ENCODE results near the gene IQSEC1. TPM values are rescaled to one million over a fixed set of nuclear protein-coding genes. Genes with fewer than 3 reads are reported as not detected.

IQSEC1 gene
- total and polyA plus RNA-seq, 10 of the 15 experiments (the other 5 are each of a cell fraction or from before 2014, with no cell fraction given), result 0.92 to 55.2 (median 8.5) TPM

DNA sequence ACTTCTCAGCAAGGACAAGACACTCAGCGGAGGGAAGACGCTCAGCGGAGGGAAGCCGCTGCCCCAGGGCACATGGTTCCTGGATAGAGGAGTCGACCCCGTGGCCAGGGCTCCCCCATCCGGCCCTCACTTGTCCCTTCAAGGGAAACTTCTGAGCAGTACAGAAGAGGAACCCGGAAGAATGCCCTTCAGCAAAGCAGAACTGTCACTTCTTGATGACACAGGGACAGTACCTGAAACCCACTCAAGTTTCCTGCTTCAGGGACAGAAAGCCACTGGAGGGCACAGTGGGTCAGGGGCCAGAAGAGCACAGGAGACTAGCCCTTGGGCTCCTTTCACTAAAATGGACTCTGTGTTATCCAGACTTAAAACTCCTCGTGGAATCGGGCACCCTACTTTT is 134.1 kb downstream of the IQSEC1 start:
- BruUV-seq (replicated peaks), result no TSS peak
- POLR2A ChIA-PET, result no interaction called here
- Histone ChIP-seq H3K4me2 (ENCODE audit: control insufficient read depth, insufficient read depth) (no peak overlapping the region), H3K9ac (ENCODE audit: control insufficient read depth, insufficient read depth, low read length) (no peak overlapping the region), H3K4me1 (ENCODE audit: control insufficient read depth, insufficient read depth, low read length) (no peaks in the 10 kb centered on the region), H3K9me3 (replicated peaks; ENCODE audit: control insufficient read depth, insufficient read depth, low read length) (no peaks in the 10 kb centered on the region), H2AFZ (ENCODE audit: control insufficient read depth, low read depth, low read length) (no peak overlapping the region), H3K79me2 (ENCODE audit: control insufficient read depth, insufficient read depth, low read length) (no peaks in the 10 kb centered on the region; the same call in none of the 2 replicates), H4K20me1 (ENCODE audit: control insufficient read depth, insufficient read depth) (no peaks in the 10 kb centered on the region), H3K4me3 (no peak overlapping the region), H3K27me3 (replicated peaks in 1 of 2; ENCODE audit: control insufficient read depth in 2 of 2, insufficient read depth in 2 of 2, low read length in 1 of 2) (no peaks in the 10 kb centered on the region), H3K27ac (ENCODE audit: control insufficient read depth, insufficient read depth) (no peak overlapping the region), H3K36me3 (ENCODE audit: control insufficient read depth in 2 of 2, insufficient read depth in 2 of 2, low read length in 1 of 2) (peaks cover 24 to 37% of the 10 kb centered on the region in 2 experiments)
- SMC1A ChIA-PET (ENCODE audit: uncharacterized antibody, unreplicated experiment), result interaction anchor here (1.1 kb wide), 1 partner anchor 49 kb away, joined by 3 read pairs; no protein-coding TSS in a partner anchor
- intact Hi-C loops (cut with micrococcal nuclease; ENCODE audit: unreplicated experiment), result no loop called here
- in situ Hi-C loops (cut with MboI), result no loop called here
- ATAC-seq (no peak), FAIRE-seq (no peak), DNase-seq (ENCODE audit: low read depth, low spot score) (no peak)
- WGBS (ENCODE audit: insufficient coverage, insufficient replicate concordance, low lambda C conversion rate, missing lambda C conversion rate), result 98% methylated on average over 10 of the region's 10 CpGs
- RAD21 ChIA-PET (ENCODE audit: unreplicated experiment), result no interaction called here
- CTCF ChIA-PET, result no interaction called here
- TF ChIP-seq YY1 (IDR thresholded peaks at IDR 0.05; ENCODE audit: low read depth, low read length) (no peak), RB1 (IDR thresholded peaks at IDR 0.05; ENCODE audit: borderline replicate concordance) (no peak), ATF7 (IDR thresholded peaks at IDR 0.05; ENCODE audit: low read depth) (no peak), ASH2L (IDR thresholded peaks at IDR 0.05; ENCODE audit: borderline replicate concordance, low read depth) (no peak), SIN3A (IDR thresholded peaks at IDR 0.05; ENCODE audit: low read depth, low read length) (no peak), MEF2B (IDR thresholded peaks at IDR 0.05; ENCODE audit: partially characterized antibody, poor library complexity, severe bottlenecking) (no peak), EZH2 (IDR thresholded peaks at IDR 0.05; ENCODE audit: borderline replicate concordance, control insufficient read depth, low read depth, low read length) (no peak), BHLHE40 (IDR thresholded peaks at IDR 0.05; ENCODE audit: borderline replicate concordance in 1 of 2, low read depth in 2 of 2, low read length in 1 of 2) (no peak), SMAD5 (IDR thresholded peaks at IDR 0.05; ENCODE audit: low read depth) (no peak), MXI1 (IDR thresholded peaks at IDR 0.05; ENCODE audit: low read depth, low read length) (no peak), TAF1 (IDR thresholded peaks at IDR 0.05; ENCODE audit: borderline replicate concordance, low read depth, low read length) (no peak), ZNF207 (IDR thresholded peaks at IDR 0.05; ENCODE audit: borderline replicate concordance) (no peak), ZSCAN29 (IDR thresholded peaks at IDR 0.05) (no peak)
- TF ChIP-seq, protein P1, sequence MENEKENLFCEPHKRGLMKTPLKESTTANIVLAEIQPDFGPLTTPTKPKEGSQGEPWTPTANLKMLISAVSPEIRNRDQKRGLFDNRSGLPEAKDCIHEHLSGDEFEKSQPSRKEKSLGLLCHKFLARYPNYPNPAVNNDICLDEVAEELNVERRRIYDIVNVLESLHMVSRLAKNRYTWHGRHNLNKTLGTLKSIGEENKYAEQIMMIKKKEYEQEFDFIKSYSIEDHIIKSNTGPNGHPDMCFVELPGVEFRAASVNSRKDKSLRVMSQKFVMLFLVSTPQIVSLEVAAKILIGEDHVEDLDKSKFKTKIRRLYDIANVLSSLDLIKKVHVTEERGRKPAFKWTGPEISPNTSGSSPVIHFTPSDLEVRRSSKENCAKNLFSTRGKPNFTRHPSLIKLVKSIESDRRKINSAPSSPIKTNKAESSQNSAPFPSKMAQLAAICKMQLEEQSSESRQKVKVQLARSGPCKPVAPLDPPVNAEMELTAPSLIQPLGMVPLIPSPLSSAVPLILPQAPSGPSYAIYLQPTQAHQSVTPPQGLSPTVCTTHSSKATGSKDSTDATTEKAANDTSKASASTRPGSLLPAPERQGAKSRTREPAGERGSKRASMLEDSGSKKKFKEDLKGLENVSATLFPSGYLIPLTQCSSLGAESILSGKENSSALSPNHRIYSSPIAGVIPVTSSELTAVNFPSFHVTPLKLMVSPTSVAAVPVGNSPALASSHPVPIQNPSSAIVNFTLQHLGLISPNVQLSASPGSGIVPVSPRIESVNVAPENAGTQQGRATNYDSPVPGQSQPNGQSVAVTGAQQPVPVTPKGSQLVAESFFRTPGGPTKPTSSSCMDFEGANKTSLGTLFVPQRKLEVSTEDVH (IDR thresholded peaks at IDR 0.05; ENCODE audit: low read depth, partially characterized antibody), result no peak
- TF ChIP-seq, protein P2, sequence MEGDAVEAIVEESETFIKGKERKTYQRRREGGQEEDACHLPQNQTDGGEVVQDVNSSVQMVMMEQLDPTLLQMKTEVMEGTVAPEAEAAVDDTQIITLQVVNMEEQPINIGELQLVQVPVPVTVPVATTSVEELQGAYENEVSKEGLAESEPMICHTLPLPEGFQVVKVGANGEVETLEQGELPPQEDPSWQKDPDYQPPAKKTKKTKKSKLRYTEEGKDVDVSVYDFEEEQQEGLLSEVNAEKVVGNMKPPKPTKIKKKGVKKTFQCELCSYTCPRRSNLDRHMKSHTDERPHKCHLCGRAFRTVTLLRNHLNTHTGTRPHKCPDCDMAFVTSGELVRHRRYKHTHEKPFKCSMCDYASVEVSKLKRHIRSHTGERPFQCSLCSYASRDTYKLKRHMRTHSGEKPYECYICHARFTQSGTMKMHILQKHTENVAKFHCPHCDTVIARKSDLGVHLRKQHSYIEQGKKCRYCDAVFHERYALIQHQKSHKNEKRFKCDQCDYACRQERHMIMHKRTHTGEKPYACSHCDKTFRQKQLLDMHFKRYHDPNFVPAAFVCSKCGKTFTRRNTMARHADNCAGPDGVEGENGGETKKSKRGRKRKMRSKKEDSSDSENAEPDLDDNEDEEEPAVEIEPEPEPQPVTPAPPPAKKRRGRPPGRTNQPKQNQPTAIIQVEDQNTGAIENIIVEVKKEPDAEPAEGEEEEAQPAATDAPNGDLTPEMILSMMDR (IDR thresholded peaks at IDR 0.05 in 2 of 3, conservative IDR thresholded peaks at IDR 0.05 in 1 of 3; ENCODE audit: control insufficient read depth in 2 of 3, extremely low read depth in 1 of 3, insufficient read depth in 1 of 3, low read depth in 3 of 3, low read length in 3 of 3), result no peak
- TF ChIP-seq, protein P3, sequence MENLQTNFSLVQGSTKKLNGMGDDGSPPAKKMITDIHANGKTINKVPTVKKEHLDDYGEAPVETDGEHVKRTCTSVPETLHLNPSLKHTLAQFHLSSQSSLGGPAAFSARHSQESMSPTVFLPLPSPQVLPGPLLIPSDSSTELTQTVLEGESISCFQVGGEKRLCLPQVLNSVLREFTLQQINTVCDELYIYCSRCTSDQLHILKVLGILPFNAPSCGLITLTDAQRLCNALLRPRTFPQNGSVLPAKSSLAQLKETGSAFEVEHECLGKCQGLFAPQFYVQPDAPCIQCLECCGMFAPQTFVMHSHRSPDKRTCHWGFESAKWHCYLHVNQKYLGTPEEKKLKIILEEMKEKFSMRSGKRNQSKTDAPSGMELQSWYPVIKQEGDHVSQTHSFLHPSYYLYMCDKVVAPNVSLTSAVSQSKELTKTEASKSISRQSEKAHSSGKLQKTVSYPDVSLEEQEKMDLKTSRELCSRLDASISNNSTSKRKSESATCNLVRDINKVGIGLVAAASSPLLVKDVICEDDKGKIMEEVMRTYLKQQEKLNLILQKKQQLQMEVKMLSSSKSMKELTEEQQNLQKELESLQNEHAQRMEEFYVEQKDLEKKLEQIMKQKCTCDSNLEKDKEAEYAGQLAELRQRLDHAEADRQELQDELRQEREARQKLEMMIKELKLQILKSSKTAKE (IDR thresholded peaks at IDR 0.05; ENCODE audit: low read depth, poor library complexity, severe bottlenecking), result no peak
- TF ChIP-seq, protein P4, sequence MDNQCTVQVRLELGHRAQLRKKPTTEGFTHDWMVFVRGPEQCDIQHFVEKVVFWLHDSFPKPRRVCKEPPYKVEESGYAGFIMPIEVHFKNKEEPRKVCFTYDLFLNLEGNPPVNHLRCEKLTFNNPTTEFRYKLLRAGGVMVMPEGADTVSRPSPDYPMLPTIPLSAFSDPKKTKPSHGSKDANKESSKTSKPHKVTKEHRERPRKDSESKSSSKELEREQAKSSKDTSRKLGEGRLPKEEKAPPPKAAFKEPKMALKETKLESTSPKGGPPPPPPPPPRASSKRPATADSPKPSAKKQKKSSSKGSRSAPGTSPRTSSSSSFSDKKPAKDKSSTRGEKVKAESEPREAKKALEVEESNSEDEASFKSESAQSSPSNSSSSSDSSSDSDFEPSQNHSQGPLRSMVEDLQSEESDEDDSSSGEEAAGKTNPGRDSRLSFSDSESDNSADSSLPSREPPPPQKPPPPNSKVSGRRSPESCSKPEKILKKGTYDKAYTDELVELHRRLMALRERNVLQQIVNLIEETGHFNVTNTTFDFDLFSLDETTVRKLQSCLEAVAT (IDR thresholded peaks at IDR 0.05), result no peak

Measured in GM12878 (cell line).